HTERT RPE-1 (cell line): Measurements from ENCODE around the gene RAPGEF2.

Experiments used
- in situ Hi-C: fragments of 300-500 bp; cut with MboI; formaldehyde crosslinking; loops from 4 replicates; pipeline ENCODE4 v1.14.3; 2020; ENCODE audit warnings: low sequenced_read_pairs

The RAPGEF2 gene

GRCh38 chr4:159193046-159193620 is 90.3 kb downstream of the RAPGEF2 start:
- in situ Hi-C loops: no loop called here

GRCh38 chr4:159195361-159195769 is 92.5 kb downstream of the RAPGEF2 start:
- in situ Hi-C loops: no loop called here

- in situ Hi-C loops: no loop called here
Measured at GRCh38 chr4:159197260-159197884, 94.5 kb downstream of the RAPGEF2 start.

GRCh38 chr4:159197885-159198269 is 95.0 kb downstream of the RAPGEF2 start:
- in situ Hi-C loops: no loop called here

- in situ Hi-C loops: no loop called here
Measured at GRCh38 chr4:159199826-159200225, 96.9 kb downstream of the RAPGEF2 start.

- in situ Hi-C loops: no loop called here
Measured at GRCh38 chr4:159201168-159201567, 98.3 kb downstream of the RAPGEF2 start.

GRCh38 chr4:159204566-159204965 is 101.7 kb downstream of the RAPGEF2 start:
- in situ Hi-C loops: no loop called here

GRCh38 chr4:159205466-159205865 is 102.6 kb downstream of the RAPGEF2 start:
- in situ Hi-C loops: no loop called here

GRCh38 chr4:159206427-159206871 is 103.6 kb downstream of the RAPGEF2 start:
- in situ Hi-C loops: no loop called here

GRCh38 chr4:159209249-159209648 is 106.4 kb downstream of the RAPGEF2 start:
- in situ Hi-C loops: no loop called here

GRCh38 chr4:159210975-159211374 is 108.1 kb downstream of the RAPGEF2 start:
- in situ Hi-C loops: no loop called here

- in situ Hi-C loops: no loop called here
Measured at GRCh38 chr4:159212675-159213293, 109.9 kb downstream of the RAPGEF2 start.

- in situ Hi-C loops: no loop called here
Measured at GRCh38 chr4:159216834-159217233, 114.0 kb downstream of the RAPGEF2 start.

- in situ Hi-C loops: no loop called here
Measured at GRCh38 chr4:159219862-159220261, 117.0 kb downstream of the RAPGEF2 start.

- in situ Hi-C loops: no loop called here
Measured at GRCh38 chr4:159220353-159220752, 117.5 kb downstream of the RAPGEF2 start.

- in situ Hi-C loops: no loop called here
Measured at GRCh38 chr4:159221280-159221679, 118.4 kb downstream of the RAPGEF2 start.

- in situ Hi-C loops: no loop called here
Measured at GRCh38 chr4:159222043-159222552, 119.2 kb downstream of the RAPGEF2 start.

GRCh38 chr4:159224408-159224807 is 121.5 kb downstream of the RAPGEF2 start:
- in situ Hi-C loops: no loop called here

GRCh38 chr4:159227378-159227777 is 124.5 kb downstream of the RAPGEF2 start:
- in situ Hi-C loops: no loop called here

GRCh38 chr4:159227984-159228383 is 125.1 kb downstream of the RAPGEF2 start:
- in situ Hi-C loops: no loop called here

GRCh38 chr4:159229164-159229563 is 126.3 kb downstream of the RAPGEF2 start:
- in situ Hi-C loops: no loop called here

GRCh38 chr4:159232465-159233106 is 129.7 kb downstream of the RAPGEF2 start:
- in situ Hi-C loops: no loop called here
